WTC11 (cell line): ENCODE measurements around the gene PLEKHG5. TPM values are rescaled to one million over a fixed set of nuclear protein-coding genes. Genes with fewer than 3 reads are reported as not detected.

ENCODE experiments used
- ATAC-seq: fragments of 200-7000 bp; cut with Tn5 transposase; 2 replicates; pipeline ENCODE4 v1.10.0; 2021; ENCODE audit warnings: mild to moderate bottlenecking, moderate library complexity
- CTCF ChIA-PET: fragments of 300-600 bp; sonication (Branson Sonifier 250); formaldehyde crosslinking; loops from one replicate; lab custom pipeline; 2021; ENCODE audit warnings: antibody characterized with exemption; lab: Charles Lee
- POLR2A ChIA-PET: fragments of 350-600 bp; sonication (Branson Sonifier 250); formaldehyde crosslinking; loops from one replicate; lab custom pipeline; 2021; ENCODE audit warnings: antibody characterized with exemption; lab: Charles Lee
- DNase-seq: peaks from one replicate; pipeline ENCODE4 v3.0.0; 2021; ENCODE audit warnings: low spot score
- H3K27ac Mint-ChIP-seq: 2 replicates; pipeline ENCODE4 v1.8.0; 2021; ENCODE audit warnings: mixed read lengths
- H3K27me3 Mint-ChIP-seq: 2 replicates; pipeline ENCODE4 v1.8.0; 2021; ENCODE audit warnings: low read depth, mild to moderate bottlenecking, moderate library complexity, mixed read lengths
- H3K36me3 Mint-ChIP-seq: 2 replicates; pipeline ENCODE4 v1.8.0; 2021; ENCODE audit warnings: mixed read lengths
- H3K4me1 Mint-ChIP-seq: 2 replicates; pipeline ENCODE4 v1.8.0; 2022; ENCODE audit warnings: mixed read lengths
- H3K4me3 Mint-ChIP-seq: 2 replicates; pipeline ENCODE4 v1.8.0; 2021; ENCODE audit warnings: mild to moderate bottlenecking, moderate library complexity, mixed read lengths
- H3K9me3 Mint-ChIP-seq: 2 replicates; pipeline ENCODE4 v1.8.0; 2021; ENCODE audit warnings: mixed read lengths
- ATF6 ChIP-seq: sonication (generic); formaldehyde crosslinking; IDR thresholded peaks from 2 replicates; pipeline ENCODE4 v1.8.1; 2023; ENCODE audit warnings: mild to moderate bottlenecking, missing genetic modification reagents
- CTCF ChIP-seq: fragments of 200-600 bp; IDR thresholded peaks from 2 replicates; pipeline ENCODE4 v1.8.0; 2022; ENCODE audit warnings: antibody characterized with exemption
- E2F5 ChIP-seq: sonication (generic); formaldehyde crosslinking; IDR thresholded peaks from 2 replicates; pipeline ENCODE4 v1.8.1; 2022; ENCODE audit warnings: mild to moderate bottlenecking, moderate library complexity, missing genetic modification reagents
- ESRRA ChIP-seq: sonication (generic); formaldehyde crosslinking; IDR thresholded peaks from 2 replicates; pipeline ENCODE4 v1.8.1; 2022; ENCODE audit warnings: mild to moderate bottlenecking, missing genetic modification reagents, borderline replicate concordance
- FOXK1 ChIP-seq: sonication (generic); formaldehyde crosslinking; IDR thresholded peaks from 2 replicates; pipeline ENCODE4 v1.8.0; 2022; ENCODE audit warnings: mild to moderate bottlenecking, moderate library complexity, missing genetic modification reagents
- FOXP1 ChIP-seq: sonication (generic); formaldehyde crosslinking; IDR thresholded peaks from 2 replicates; pipeline ENCODE4 v1.8.0; 2022; ENCODE audit warnings: missing genetic modification reagents, mild to moderate bottlenecking, moderate library complexity, borderline replicate concordance
- FOXP4 ChIP-seq: sonication (generic); formaldehyde crosslinking; IDR thresholded peaks from 2 replicates; pipeline ENCODE4 v1.8.0; 2022; ENCODE audit warnings: mild to moderate bottlenecking, missing genetic modification reagents
- GABPB1 ChIP-seq: sonication (generic); formaldehyde crosslinking; IDR thresholded peaks from 2 replicates; pipeline ENCODE4 v1.8.1; 2023; ENCODE audit warnings: mild to moderate bottlenecking, missing genetic modification reagents
- GRHL2 ChIP-seq: fragments of 250-450 bp; sonication (Bioruptor Pico); IDR thresholded peaks from 2 replicates; pipeline ENCODE4 v1.8.0; 2022; ENCODE audit warnings: mild to moderate bottlenecking, moderate library complexity; ENCODE audit not compliant: insufficient replicate concordance, severe bottlenecking
- HMGA2 ChIP-seq: fragments of 250-450 bp; sonication (Bioruptor Pico); IDR thresholded peaks from 2 replicates; pipeline ENCODE4 v1.4.0; 2021; ENCODE audit warnings: mild to moderate bottlenecking, moderate library complexity
- IRF2 ChIP-seq: sonication (generic); formaldehyde crosslinking; IDR thresholded peaks from 2 replicates; pipeline ENCODE4 v1.8.0; 2022; ENCODE audit warnings: low read depth, missing genetic modification reagents, borderline replicate concordance
- MXD4 ChIP-seq: fragments of 250-450 bp; sonication (Bioruptor Pico); IDR thresholded peaks from 2 replicates; pipeline ENCODE4 v1.8.0; 2021; ENCODE audit warnings: mild to moderate bottlenecking, moderate library complexity, borderline replicate concordance
- NR1H2 ChIP-seq: sonication (generic); formaldehyde crosslinking; IDR thresholded peaks from 2 replicates; pipeline ENCODE4 v1.9.0; 2021; ENCODE audit warnings: mild to moderate bottlenecking, moderate library complexity, missing genetic modification reagents
- PRDM15 ChIP-seq: sonication (generic); formaldehyde crosslinking; IDR thresholded peaks from 2 replicates; pipeline ENCODE4 v1.8.0; 2022; ENCODE audit warnings: missing genetic modification reagents
- PRRX2 ChIP-seq: fragments of 250-450 bp; sonication (Bioruptor Pico); IDR thresholded peaks from 2 replicates; pipeline ENCODE4 v1.8.0; 2021; ENCODE audit warnings: mild to moderate bottlenecking
- USF2 ChIP-seq: sonication (generic); formaldehyde crosslinking; IDR thresholded peaks from 2 replicates; pipeline ENCODE4 v1.8.1; 2023; ENCODE audit warnings: mild to moderate bottlenecking, missing genetic modification reagents, moderate library complexity
- ZNF281 ChIP-seq: sonication (generic); formaldehyde crosslinking; IDR thresholded peaks from 2 replicates; pipeline ENCODE4 v1.8.0; 2023; ENCODE audit warnings: mild to moderate bottlenecking, missing genetic modification reagents
- ZNF671 ChIP-seq: fragments of 250-450 bp; sonication (Bioruptor Pico); IDR thresholded peaks from 2 replicates; pipeline ENCODE4 v1.8.0; 2021; ENCODE audit warnings: mild to moderate bottlenecking
- total RNA-seq: library from RNA; stranded (reverse); gene quantifications from 3 replicates; pipeline ENCODE4 v1.2.3, GENCODE V29; 2021

The PLEKHG5 gene
- total RNA-seq, 1 experiment from 2014 or later, result 27.5 TPM

- H3K4me1 Mint-ChIP-seq, result peaks cover 36% of the 10 kb centered on the region
- peak overlapping the region; percentile 77 for H3K4me3 Mint-ChIP-seq
- TF ChIP-seq ESRRA (CRISPR knock-in tag) (no peak), MXD4 (CRISPR knock-in tag) (no peak), FOXP1 (CRISPR knock-in tag) (0 out of 2 replicates have a peak, but pooled peaks have one; percentile 5), E2F5 (no peak), ZNF281 (CRISPR knock-in tag) (no peak)
- peak overlapping the region; percentile 77 for H3K27ac Mint-ChIP-seq
- H3K27me3 Mint-ChIP-seq, result peaks cover 8% of the 10 kb centered on the region; the same call in 1 of the 2 replicates
- ATAC-seq (no peak), DNase-seq (no peak)
- H3K9me3 Mint-ChIP-seq, result no peaks in the 10 kb centered on the region
- H3K36me3 Mint-ChIP-seq, result no peaks in the 10 kb centered on the region
- ChIA-PET POLR2A (interaction anchor here (0.8 to 1.0 kb wide), 2 partner anchors 89 to 1151 kb away, joined by 3 to 4 read pairs; partner anchors contain the start of gene ZBTB48), CTCF (interaction anchor here (0.7 to 10.3 kb wide), 16 partner anchors 10 to 155 kb away, joined by 3 to 179 read pairs (median 6); partner anchors contain the start of genes NOL9, TNFRSF25 and ZBTB48)
Measured at GRCh38 chr1:6491081-6491449, 402 bp downstream of the PLEKHG5 start.

GRCh38 chr1:6490181-6491080 is 1.0 kb downstream of the PLEKHG5 start:
- ATAC-seq, result peak; percentile 59
- H3K4me3 Mint-ChIP-seq, result peak overlapping the region; percentile 77
- H3K4me1 Mint-ChIP-seq, result peaks cover 31% of the 10 kb centered on the region
- H3K27me3 Mint-ChIP-seq, result peaks cover 2% of the 10 kb centered on the region; the same call in 1 of the 2 replicates
- ChIA-PET CTCF (interaction anchor here (0.5 to 10.3 kb wide), 29 partner anchors 9 to 1064 kb away, joined by 3 to 179 read pairs (median 4); partner anchors contain the start of genes ACOT7, NOL9, TNFRSF25 and ZBTB48), POLR2A (interaction anchor here (0.8 to 1.0 kb wide), 2 partner anchors 89 to 1152 kb away, joined by 3 to 4 read pairs; partner anchors contain the start of gene ZBTB48)
- no peaks in the 10 kb centered on the region for H3K36me3 Mint-ChIP-seq
- peak; percentile 86 for DNase-seq
- no peaks in the 10 kb centered on the region for H3K9me3 Mint-ChIP-seq
- no peak overlapping the region for H3K27ac Mint-ChIP-seq
- 0 out of 2 replicates have a peak, but pooled peaks have one; percentile 11 for TF ChIP-seq GABPB1 (CRISPR knock-in tag)
- no peak; the same call in 1 of the 2 replicates for TF ChIP-seq FOXP4 (CRISPR knock-in tag)
- TF ChIP-seq CTCF, result peak; percentile 9; the same call in 1 of the 2 replicates
- no peak for TF ChIP-seq HMGA2 (CRISPR knock-in tag)
- no peak for TF ChIP-seq NR1H2 (CRISPR knock-in tag)
- TF ChIP-seq FOXK1, result no peak
- TF ChIP-seq ATF6 (CRISPR knock-in tag), result no peak
- no peak for TF ChIP-seq USF2
- TF ChIP-seq PRRX2 (CRISPR knock-in tag), result no peak
- TF ChIP-seq GRHL2, result no peak
- TF ChIP-seq ZNF671 (CRISPR knock-in tag), result no peak
- TF ChIP-seq IRF2 (CRISPR knock-in tag), result no peak
- TF ChIP-seq PRDM15 (CRISPR knock-in tag), result no peak; the same call in 1 of the 2 replicates
